Mucosa of rectum (tissue), 2 donors: ENCODE results near the gene JAZF1.
A peak's percentile ranks its signal among the peaks of the same experiment; 100 is the strongest.

Experiments
- H3K27ac ChIP-seq, 2 donors: one replicate each; pipeline ENCODE4 v1.7.0; 2013; ENCODE audit warnings: inconsistent platforms in 2 of 2, low read depth in 2 of 2, low read length in 2 of 2
- H3K27me3 ChIP-seq, 2 donors: one replicate each; pipeline ENCODE4 v1.7.0; 2013; ENCODE audit warnings: low read length in 2 of 2; ENCODE audit not compliant: control insufficient read depth in 2 of 2, insufficient read depth in 2 of 2
- H3K36me3 ChIP-seq, 2 donors: one replicate each; pipeline ENCODE4 v1.7.0; 2013; ENCODE audit warnings: low read length in 2 of 2; ENCODE audit not compliant: control insufficient read depth in 2 of 2, insufficient read depth in 2 of 2
- H3K4me1 ChIP-seq, 2 donors: one replicate each; pipeline ENCODE4 v1.7.0; 2013; ENCODE audit warnings: low read length in 2 of 2, mild to moderate bottlenecking in 1 of 2; ENCODE audit not compliant: control insufficient read depth in 2 of 2, insufficient read depth in 2 of 2
- H3K4me3 ChIP-seq, 2 donors: one replicate each; pipeline ENCODE4 v1.7.0; 2013; ENCODE audit warnings: low read length in 2 of 2
- H3K9ac ChIP-seq, 2 donors: one replicate each; pipeline ENCODE4 v1.7.0; 2013; ENCODE audit warnings: low read length in 2 of 2, low read depth in 1 of 2, mild to moderate bottlenecking in 1 of 2
- H3K9me3 ChIP-seq, 2 donors: one replicate each; pipeline ENCODE4 v1.7.0; 2013; ENCODE audit warnings: low read length in 2 of 2; ENCODE audit not compliant: control insufficient read depth in 2 of 2
- donor health status: healthy.
- donor health status: Normal muscosa, but diverticular disease.

JAZF1 gene

DNA sequence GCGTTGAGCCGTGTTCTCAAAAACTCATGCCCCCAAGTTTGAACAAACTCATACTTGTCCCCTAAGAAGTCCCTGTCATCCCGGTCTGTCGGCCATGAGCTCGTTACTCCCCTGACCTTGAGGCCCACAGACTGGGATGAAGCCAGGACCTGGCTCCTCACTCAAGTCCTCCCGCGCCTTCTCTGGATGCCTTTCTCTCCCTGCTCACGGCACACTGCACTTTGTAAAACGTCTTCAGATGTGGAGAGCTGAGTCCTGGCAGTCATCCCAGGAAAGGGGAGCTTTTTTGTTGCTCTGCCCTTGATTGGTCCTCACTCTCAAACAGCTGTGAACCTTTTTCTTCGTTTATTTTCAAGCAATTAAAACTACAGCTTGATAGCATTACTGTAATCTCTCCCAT is 110.8 kb downstream of the JAZF1 start:
- Histone ChIP-seq H3K36me3 (no peaks in the 10 kb centered on the region), H3K27ac (peak overlapping the region in 1 of 2 donors; percentile 45), H3K4me1 (no peaks in the 10 kb centered on the region), H3K27me3 (no peaks in the 10 kb centered on the region), H3K9ac (no peak overlapping the region), H3K4me3 (no peak overlapping the region), H3K9me3 (no peaks in the 10 kb centered on the region)

DNA sequence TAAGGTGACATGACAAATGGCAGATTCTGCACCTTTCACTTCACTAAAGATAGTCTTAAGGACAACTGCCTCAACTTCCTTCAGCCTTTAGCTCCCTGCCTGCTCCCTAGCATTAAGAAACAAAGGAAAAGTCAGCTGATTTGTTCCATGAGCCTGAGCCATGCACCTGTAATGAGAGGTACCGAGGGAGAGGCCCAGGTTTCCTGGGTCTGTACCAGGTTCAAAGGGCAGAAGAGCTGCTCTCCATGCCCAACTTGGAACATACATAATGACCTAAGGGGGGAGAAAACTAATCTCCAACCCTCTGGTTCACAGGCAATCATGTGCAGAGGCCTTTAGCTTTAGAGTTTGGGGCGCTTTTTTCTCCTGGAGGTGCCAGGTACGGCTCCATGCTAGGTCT is 111.2 kb downstream of the JAZF1 start:
- H3K36me3 ChIP-seq: no peaks in the 10 kb centered on the region
- H3K4me3 ChIP-seq: no peak overlapping the region
- H3K4me1 ChIP-seq: no peaks in the 10 kb centered on the region
- no peaks in the 10 kb centered on the region for H3K9me3 ChIP-seq
- no peak overlapping the region for H3K9ac ChIP-seq
- peak overlapping the region in 1 of 2 donors; percentile 45 for H3K27ac ChIP-seq
- H3K27me3 ChIP-seq: no peaks in the 10 kb centered on the region

DNA sequence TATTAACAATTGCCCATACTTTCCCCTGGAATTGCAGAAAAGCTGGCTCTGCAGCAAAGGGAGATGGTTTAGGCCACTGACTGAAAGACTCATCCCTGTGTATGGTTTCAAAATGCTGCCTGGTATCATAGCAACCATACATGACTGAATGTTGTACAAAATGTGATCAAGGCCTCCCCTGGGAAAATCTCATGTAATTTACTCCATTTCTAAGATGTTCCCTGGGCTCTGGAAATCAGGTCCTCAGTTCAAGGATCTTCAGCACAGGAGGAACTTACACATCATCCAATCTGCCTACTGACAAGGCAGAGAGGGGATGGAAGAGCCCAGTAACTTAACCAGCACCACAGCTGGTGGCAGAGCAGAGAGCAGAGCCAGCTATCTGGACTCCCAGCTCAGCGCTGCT is 111.8 kb downstream of the JAZF1 start:
- Histone ChIP-seq H3K9me3 (no peaks in the 10 kb centered on the region), H3K27me3 (no peaks in the 10 kb centered on the region), H3K4me1 (no peaks in the 10 kb centered on the region), H3K27ac (peak overlapping the region in 1 of 2 donors; percentile 45), H3K36me3 (no peaks in the 10 kb centered on the region), H3K4me3 (no peak overlapping the region), H3K9ac (no peak overlapping the region)

DNA sequence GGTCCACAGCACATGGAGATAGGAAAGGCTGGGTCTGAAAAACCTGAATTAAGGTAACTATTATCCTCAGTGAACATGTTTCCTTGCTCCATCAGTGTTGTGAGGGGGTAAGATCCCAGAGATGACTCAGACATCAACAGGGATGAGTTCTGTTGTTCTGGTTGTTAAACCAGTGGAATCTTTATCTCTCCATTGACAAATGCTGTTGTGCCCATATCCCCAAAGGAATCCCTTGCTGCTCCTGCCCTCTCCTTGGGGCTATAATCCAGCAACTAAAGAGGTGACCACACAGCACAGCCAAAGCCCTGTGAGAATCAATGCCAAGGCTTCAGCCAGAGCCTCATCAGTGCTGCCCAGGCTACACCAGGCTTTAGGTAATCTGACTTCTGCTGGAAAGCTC is 113.4 kb downstream of the JAZF1 start:
- Histone ChIP-seq H3K9ac (no peak overlapping the region), H3K9me3 (no peaks in the 10 kb centered on the region), H3K36me3 (no peaks in the 10 kb centered on the region), H3K4me3 (no peak overlapping the region), H3K27ac (no peak overlapping the region), H3K4me1 (peaks cover 0 to 4% of the 10 kb centered on the region in 2 donors), H3K27me3 (no peaks in the 10 kb centered on the region)

DNA sequence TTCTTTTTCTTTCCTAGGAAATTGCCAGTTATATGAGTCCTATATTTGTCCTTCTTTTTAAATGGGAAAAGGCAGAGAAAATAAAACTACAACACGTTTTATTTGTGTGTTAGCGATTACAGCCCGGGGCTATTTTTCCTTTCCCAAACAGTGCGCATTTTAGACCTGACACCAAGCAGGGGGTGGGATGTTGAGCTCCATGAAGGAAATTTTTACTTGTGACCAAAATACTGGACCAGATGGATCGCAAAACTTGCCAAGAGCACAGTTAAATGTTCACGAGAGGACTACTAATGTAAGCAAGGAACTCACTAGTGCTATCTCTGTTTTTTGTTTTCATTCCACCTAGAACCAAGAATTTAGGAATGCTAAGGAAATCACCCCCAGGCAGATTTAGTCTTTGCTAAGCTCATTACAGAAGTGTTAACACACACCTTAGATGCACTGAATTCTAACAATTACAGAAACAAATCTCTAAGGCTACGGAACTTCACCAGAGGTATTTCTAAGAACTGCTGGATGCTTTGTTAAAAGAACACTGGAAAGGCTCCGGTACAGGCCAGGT is 114.8 kb downstream of the JAZF1 start:
- no peaks in the 10 kb centered on the region for H3K27me3 ChIP-seq
- H3K36me3 ChIP-seq: no peaks in the 10 kb centered on the region
- no peak overlapping the region for H3K4me3 ChIP-seq
- H3K27ac ChIP-seq: no peak overlapping the region
- H3K4me1 ChIP-seq: peaks cover 2 to 4% of the 10 kb centered on the region in 2 donors
- no peak overlapping the region for H3K9ac ChIP-seq
- no peaks in the 10 kb centered on the region for H3K9me3 ChIP-seq

DNA sequence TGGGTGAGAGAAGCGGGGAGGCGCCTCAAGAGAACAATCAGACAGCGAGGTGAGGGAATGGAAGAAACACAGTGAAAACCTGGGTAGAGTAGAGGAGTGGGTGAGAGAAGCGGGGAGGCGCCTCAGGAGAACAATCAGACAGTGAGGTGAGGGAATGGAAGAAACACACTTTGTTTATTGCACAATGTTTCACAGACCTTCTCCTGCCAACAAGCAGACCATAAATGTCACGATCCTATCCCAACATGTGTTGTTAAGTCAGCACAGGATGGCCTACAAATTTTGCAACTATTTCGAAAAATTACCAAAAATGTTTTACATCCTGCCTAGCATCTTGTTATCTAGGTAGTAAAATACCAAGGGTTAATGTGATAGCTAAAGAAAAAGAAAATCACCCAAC is 115.3 kb downstream of the JAZF1 start:
- no peak overlapping the region for H3K9ac ChIP-seq
- H3K27ac ChIP-seq: no peak overlapping the region
- no peaks in the 10 kb centered on the region for H3K9me3 ChIP-seq
- no peaks in the 10 kb centered on the region for H3K27me3 ChIP-seq
- no peak overlapping the region for H3K4me3 ChIP-seq
- H3K36me3 ChIP-seq: no peaks in the 10 kb centered on the region
- H3K4me1 ChIP-seq: peaks cover 4 to 5% of the 10 kb centered on the region in 2 donors

DNA sequence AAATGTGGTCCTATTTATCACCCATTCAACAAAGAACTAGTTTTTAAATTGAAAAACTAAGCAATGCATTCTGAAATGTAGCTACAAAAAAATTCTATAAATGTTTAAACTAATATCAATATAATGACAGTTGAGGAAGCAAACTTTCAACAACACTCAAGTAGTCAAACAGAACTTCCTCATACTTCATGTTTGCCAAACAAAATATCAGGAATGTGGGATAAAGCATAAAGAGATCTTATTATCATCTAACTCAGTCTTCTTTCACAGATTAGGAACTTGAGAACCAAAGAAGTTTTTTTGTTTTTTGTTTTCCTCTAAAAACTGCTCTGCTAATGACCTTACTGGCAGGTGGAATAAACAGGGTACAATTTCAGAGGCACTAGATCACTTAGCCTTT is 116.2 kb downstream of the JAZF1 start:
- peaks cover 4 to 5% of the 10 kb centered on the region in 2 donors for H3K4me1 ChIP-seq
- no peak overlapping the region for H3K27ac ChIP-seq
- H3K9me3 ChIP-seq: no peaks in the 10 kb centered on the region
- H3K36me3 ChIP-seq: no peaks in the 10 kb centered on the region
- H3K4me3 ChIP-seq: no peak overlapping the region
- H3K27me3 ChIP-seq: no peaks in the 10 kb centered on the region
- H3K9ac ChIP-seq: no peak overlapping the region

DNA sequence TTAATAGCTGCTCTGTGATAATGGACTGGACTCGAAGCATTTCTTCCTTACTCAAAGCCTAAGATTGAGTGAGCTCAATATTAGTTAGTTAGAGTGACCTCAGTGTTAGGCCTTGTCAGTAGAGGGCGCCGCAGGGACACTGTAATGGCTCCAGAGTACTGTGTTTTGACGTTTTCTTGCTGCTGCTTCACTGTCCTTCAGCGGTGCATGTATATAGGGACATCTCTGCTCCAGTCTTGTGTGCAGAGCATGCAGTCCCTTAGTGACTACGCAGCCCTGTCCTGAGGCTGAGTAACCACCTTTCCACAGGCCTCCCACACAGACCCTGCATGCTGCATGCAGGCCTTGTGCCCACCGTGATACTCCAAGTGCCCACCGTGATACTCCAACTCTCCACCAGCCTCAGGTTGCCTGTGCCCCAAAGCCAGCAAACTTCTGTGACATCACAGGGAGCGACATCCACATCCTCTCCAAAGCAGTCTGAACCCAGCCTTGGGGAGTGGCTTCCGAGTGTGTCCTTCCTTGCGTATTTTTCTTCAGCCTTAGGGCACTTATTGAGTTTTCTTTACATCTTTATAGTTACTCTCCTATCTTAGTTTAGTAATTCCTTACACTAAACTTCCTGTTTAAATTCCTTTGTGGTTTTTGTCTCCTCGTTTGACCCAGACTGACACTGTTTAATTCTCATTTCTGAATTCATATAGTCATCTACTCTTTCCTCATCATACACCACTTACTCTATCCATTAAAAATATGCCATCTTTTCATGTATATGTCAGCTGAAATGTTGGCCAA is 118.2 kb downstream of the JAZF1 start:
- Histone ChIP-seq H3K9ac (no peak overlapping the region), H3K36me3 (no peaks in the 10 kb centered on the region), H3K4me1 (peaks cover 4 to 5% of the 10 kb centered on the region in 2 donors), H3K9me3 (no peaks in the 10 kb centered on the region), H3K27ac (no peak overlapping the region), H3K27me3 (no peaks in the 10 kb centered on the region), H3K4me3 (no peak overlapping the region)

DNA sequence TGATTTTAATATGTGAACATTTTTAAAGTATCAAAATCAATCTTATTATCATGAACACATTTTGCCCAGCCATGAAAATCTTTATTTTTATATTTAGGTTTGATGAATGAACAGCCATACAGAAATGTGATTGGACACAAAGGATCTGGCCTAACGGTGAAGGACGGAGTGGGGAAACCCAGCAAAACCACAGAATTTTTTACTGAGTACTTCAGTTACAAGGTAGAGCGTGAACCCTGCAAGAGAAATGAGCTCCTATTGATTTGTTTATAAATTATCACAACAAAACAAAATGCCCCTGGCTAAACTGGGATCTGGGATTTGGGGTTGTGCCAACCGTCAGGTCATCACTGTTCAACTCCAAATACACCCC is 118.8 kb downstream of the JAZF1 start:
- no peaks in the 10 kb centered on the region for H3K9me3 ChIP-seq
- H3K4me1 ChIP-seq: peaks cover 4 to 5% of the 10 kb centered on the region in 2 donors
- no peak overlapping the region for H3K9ac ChIP-seq
- no peaks in the 10 kb centered on the region for H3K36me3 ChIP-seq
- no peak overlapping the region for H3K27ac ChIP-seq
- no peaks in the 10 kb centered on the region for H3K27me3 ChIP-seq
- H3K4me3 ChIP-seq: no peak overlapping the region

DNA sequence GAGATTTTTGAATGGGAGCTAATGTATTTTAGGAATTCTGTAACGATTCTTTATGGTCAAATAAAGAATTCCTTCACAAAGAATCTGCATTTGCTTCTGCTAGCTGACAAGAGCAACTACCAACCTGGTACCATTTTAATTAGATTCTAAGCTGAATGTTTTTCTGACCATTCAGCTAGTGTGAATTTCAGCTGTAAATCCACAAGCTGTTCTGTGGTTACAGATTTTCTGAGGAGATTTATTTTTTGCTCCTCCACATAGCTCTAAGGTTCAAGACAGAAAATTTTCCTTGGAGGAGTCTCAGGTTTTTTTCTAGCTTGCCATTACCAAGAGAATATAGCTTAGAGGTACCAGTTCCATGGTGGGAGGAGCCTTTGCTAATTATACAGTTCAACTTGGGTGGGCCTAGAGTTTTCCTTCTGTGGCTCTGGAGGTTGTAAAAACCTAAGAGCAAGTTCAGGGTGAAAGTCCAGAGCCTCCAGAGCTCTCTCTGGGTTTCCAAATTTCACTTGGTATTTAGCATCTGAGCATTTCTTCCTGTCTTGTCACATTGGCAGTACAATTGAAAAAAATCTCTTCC is 120.1 kb downstream of the JAZF1 start:
- Histone ChIP-seq H3K27me3 (no peaks in the 10 kb centered on the region), H3K27ac (no peak overlapping the region), H3K4me1 (peaks cover 4 to 5% of the 10 kb centered on the region in 2 donors), H3K4me3 (no peak overlapping the region), H3K9ac (no peak overlapping the region), H3K36me3 (no peaks in the 10 kb centered on the region), H3K9me3 (no peaks in the 10 kb centered on the region)
